ENCODE results near the gene NUTM2G.
"Not testable (repeated sequence)": the region's sequence is repeated elsewhere in the genome, so short reads cannot be mapped to it uniquely, and the experiment has no call there.

- TF ChIP-seq EZH2 (IDR thresholded peaks at IDR 0.05; ENCODE audit: low read length, unreplicated experiment); CTCF (conservative IDR thresholded peaks at IDR 0.05; ENCODE audit: low read depth, low read length); EZH2phosphoT487 (IDR thresholded peaks at IDR 0.05; ENCODE audit: borderline replicate concordance, low read length): not testable (repeated sequence)
Observed at GRCh38 chr9:96904947-96905722, 23.5 kb upstream of the NUTM2G start.

Measured in PC-3 (cell line).